Measurements from ENCODE around the gene ZGPAT. TPM values are rescaled to one million over a fixed set of nuclear protein-coding genes. Genes with fewer than 3 reads are reported as not detected.

ZGPAT gene
- total and polyA plus RNA-seq, 2 of the 8 experiments (the other 6 are each of a cell fraction or from before 2014, with no cell fraction given) = 14.5 to 21.4 TPM

DNA sequence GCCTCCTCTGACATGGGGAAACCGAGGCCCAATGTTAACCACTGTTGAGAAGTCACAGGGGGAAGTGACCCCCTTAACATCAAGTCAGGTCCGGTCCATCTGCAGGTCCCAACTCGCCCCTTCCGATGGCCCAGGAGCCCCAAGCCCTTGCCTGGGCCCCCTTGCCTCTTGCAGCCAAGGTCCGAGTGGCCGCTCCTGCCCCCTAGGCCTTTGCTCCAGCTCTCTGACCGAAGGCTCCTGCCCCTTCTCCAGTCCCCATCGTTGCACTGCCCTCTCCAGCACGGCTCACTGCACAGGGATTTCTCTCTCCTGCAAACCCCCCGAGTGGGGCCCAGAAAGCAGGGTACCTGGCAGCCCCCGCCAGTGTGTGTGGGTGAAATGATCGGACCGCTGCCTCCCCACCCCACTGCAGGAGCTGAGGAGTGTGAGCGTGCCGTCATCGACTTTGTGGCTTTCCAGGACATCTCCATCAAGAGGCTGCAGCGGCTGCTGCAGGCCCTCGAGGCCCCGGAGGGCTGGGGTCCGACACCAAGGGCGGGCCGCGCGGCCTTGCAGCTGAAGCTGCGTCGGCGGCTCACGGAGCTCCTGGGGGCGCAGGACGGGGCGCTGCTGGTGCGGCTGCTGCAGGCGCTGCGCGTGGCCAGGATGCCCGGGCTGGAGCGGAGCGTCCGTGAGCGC lies 9.8 kb upstream of the ZGPAT start (continued):
- TF ChIP-seq RAD21 (IDR thresholded peaks at IDR 0.05 in 1 of 2, conservative IDR thresholded peaks at IDR 0.05 in 1 of 2; ENCODE audit: low read depth in 2 of 2, low read length in 2 of 2) (no peak), ASH2L (IDR thresholded peaks at IDR 0.05; ENCODE audit: low read length) (no peak), KDM4A (IDR thresholded peaks at IDR 0.05; ENCODE audit: low read depth, low read length, severe bottlenecking) (no peak), BCL11A (IDR thresholded peaks at IDR 0.05; ENCODE audit: low read depth in 2 of 2, low read length in 2 of 2) (no peak), SIN3A (conservative IDR thresholded peaks at IDR 0.05 in 1 of 2, IDR thresholded peaks at IDR 0.05 in 1 of 2; ENCODE audit: low read depth in 1 of 2, low read length in 2 of 2) (no peak), JUND (IDR thresholded peaks at IDR 0.05; ENCODE audit: low read length) (no peak)

All from H1 (cell line).